ENCODE results near the gene ACAD9.
A peak's percentile ranks its signal among the peaks of the same experiment; 100 is the strongest.

The ACAD9 gene

DNA sequence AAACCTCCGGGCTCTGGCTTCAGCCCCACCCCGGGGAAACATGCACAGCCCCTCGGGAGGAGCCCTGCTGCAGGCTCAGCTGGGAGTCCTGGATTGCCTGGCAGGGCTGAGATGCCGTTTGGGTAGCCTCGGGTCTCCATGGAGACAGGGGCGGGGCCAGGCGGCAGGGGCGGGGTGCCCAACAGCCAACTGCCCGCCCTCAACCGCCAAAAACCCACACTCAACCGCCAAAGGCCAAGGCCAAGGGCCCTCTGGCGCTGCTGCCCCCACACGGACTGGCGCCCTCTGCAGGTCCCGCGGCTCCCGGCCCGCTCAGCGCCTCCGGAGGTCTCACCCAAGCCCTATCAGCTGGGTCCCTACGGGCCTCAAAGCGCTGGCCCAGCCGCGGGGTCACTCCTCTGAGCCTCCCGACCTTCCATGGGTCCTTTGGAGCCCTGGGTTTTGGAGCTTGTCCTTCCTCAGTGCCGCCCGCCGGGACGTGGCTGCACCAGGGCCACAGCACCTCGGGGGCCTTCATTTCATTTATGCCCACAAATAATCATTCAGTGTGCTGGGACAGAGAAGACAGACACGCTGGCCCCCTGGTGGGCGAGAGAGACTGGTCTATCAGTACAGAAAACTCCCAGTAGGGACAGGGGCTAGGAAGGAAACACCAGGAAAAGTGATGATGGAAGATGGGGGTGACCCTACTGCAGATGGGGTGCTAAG is 33.5 kb upstream of the ACAD9 start:
- H3K4me3 ChIP-seq (ENCODE audit: low read depth, low read length): peak overlapping the region; percentile 43
- TF ChIP-seq, protein P1, sequence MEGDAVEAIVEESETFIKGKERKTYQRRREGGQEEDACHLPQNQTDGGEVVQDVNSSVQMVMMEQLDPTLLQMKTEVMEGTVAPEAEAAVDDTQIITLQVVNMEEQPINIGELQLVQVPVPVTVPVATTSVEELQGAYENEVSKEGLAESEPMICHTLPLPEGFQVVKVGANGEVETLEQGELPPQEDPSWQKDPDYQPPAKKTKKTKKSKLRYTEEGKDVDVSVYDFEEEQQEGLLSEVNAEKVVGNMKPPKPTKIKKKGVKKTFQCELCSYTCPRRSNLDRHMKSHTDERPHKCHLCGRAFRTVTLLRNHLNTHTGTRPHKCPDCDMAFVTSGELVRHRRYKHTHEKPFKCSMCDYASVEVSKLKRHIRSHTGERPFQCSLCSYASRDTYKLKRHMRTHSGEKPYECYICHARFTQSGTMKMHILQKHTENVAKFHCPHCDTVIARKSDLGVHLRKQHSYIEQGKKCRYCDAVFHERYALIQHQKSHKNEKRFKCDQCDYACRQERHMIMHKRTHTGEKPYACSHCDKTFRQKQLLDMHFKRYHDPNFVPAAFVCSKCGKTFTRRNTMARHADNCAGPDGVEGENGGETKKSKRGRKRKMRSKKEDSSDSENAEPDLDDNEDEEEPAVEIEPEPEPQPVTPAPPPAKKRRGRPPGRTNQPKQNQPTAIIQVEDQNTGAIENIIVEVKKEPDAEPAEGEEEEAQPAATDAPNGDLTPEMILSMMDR (IDR thresholded peaks at IDR 0.05; ENCODE audit: low read depth, low read length): peak; percentile 60

DNA sequence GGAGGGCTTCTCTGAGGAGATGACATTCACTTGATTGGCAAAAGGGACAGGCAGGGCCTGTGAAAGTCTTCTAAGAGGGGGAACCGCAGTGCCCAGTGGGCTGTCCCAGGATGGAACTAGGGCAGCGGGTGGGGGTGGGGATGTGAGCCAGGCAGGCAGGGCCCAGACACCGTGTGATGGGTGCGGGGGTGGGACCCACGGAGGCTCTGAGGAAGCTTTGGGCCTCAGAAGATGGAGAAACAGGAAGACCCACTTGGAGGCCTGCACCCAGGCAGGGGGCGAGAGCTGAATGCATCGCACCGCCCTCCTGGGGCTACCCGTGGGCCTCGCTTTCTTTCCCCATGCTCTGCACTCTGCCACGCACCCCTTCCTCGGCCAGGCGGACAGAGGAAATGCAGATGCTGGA is 32.9 kb upstream of the ACAD9 start:
- TF ChIP-seq, protein P1 (IDR thresholded peaks at IDR 0.05; ENCODE audit: low read depth, low read length): no peak
- no peak overlapping the region for H3K4me3 ChIP-seq (ENCODE audit: low read depth, low read length)

DNA sequence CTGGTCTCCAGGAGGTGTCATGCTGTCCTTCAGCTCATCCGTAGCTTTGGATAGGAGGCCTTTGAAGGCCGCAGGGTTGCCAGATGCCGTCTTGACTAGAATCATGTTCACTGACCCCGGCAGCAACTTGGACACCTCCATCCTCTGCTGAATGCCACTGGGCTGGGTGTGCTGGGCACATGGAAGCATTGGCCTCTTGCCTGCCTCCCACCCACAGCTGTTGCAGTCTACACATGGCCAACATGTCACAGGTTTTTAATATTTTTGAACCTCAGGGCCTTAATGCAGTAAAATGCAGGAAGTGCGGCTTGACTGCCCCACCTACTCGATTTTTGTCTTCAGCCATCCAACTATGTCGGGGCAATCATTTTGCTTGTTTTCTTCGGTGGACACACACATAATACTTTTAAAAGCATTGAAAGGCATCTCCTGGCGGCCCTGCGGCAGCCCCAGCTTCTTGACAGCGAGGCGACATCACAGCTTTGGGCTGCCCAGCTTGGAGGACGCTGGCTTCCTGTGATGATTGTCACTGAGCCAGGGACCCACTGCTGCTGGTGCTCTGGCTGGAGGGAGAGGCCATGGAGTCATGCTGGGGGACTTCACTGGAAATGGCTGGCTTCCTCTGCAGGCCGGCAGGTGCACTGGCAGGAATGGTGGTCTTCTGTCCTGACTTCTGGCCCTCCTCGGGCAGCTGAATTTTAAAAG is 31.6 kb upstream of the ACAD9 start:
- no peak overlapping the region for H3K4me3 ChIP-seq (ENCODE audit: low read depth, low read length)
- TF ChIP-seq, protein P1 (IDR thresholded peaks at IDR 0.05; ENCODE audit: low read depth, low read length): no peak

DNA sequence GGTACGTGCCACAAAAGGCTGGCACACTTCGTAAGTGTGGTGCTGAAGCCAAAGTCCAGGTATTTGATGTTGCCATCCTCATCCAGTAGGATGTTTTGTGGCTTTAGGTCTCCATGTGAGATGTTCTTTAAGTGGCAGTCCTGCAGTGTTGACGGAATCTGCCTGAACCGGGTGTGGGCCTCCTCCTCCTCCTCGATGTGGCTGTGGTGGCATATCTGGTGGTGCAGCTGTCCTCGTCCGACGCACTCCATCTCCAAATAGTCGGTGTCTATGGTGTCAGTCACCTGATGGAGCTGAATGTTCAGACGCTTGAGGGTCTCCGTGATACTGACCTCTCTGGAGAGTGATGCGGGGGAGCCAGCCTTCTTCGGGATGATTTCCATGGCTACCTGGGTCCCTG is 30.5 kb upstream of the ACAD9 start:
- no peak overlapping the region for H3K4me3 ChIP-seq (ENCODE audit: low read depth, low read length)
- TF ChIP-seq, protein P1 (IDR thresholded peaks at IDR 0.05; ENCODE audit: low read depth, low read length): no peak

DNA sequence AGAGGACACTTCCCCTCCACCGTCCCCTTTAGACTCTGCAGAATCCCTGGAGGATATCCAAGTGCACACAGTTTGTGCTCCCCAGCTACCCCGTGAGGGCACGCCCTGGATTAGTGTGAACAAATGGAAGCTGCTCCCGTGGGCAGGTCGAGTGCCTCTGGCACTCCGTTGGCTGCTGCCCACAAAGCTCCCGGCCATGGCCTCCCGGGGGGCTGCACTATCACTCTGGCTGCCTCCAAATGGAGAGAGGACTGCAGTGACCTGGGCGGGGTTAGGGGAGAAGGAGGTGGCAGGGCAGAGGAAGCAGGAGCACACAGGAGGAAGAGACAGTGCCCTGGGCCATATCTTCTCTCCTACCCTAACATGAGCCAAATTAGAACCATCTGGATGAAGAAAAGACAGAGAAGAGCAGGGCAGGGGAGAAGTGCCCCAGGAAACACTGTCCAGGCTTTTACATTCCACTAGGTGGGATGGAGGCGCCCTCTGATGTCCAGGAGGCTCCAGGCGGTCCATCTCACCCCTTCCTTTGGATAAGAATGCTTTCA is 29.4 kb upstream of the ACAD9 start:
- H3K4me3 ChIP-seq (ENCODE audit: low read depth, low read length): no peak overlapping the region
- TF ChIP-seq, protein P1 (IDR thresholded peaks at IDR 0.05; ENCODE audit: low read depth, low read length): no peak

DNA sequence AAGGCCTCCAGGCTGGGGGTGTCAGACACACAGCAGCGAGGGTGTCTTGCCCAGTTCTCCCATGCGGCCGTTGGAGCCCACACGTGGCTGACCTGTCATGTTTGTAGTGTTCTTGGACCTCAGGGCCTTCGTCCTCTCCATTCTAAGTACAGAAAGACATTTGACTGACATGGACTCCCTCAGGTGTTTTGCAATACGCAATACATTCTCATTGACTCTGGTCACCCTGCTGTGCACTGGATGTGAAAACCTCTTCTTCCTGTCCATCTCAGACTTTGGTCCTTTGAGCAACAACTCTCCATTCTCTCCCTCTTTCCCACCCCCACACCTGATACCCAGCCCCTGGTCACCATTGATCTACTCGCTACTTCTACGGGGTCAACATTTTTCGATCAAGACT is 28.9 kb upstream of the ACAD9 start:
- H3K4me3 ChIP-seq (ENCODE audit: low read depth, low read length): no peak overlapping the region
- TF ChIP-seq, protein P1 (IDR thresholded peaks at IDR 0.05; ENCODE audit: low read depth, low read length): no peak

DNA sequence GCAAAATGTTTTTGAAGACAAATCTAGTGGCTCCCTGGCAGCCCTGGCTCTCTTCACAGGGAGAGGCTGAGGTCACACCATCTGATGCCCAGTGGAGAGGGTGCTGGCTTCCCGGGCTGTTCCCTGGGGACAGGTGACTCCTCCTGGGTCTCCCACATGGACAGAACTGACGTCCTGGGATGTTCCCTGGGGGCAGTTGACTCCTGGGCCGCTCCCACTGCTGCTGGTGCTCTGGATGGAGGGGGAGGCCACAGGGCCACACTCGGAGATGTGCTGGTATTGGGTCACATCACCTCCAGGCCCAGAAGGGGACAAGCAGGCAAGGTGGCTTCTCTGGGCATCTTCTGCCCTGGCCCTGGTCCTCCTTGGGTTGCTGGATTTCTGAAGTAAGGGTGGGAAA is 27.8 kb upstream of the ACAD9 start:
- TF ChIP-seq, protein P1 (IDR thresholded peaks at IDR 0.05; ENCODE audit: low read depth, low read length): no peak
- H3K4me3 ChIP-seq (ENCODE audit: low read depth, low read length): no peak overlapping the region

Measured in WI38 (cell line).